Neural progenitor cell (in vitro differentiated cells): ENCODE measurements around the gene PAQR8.

Experiments
- EZH2 ChIP-seq: fragments of 200-600 bp; sonication (generic); IDR thresholded peaks from 2 replicates; pipeline ENCODE4 v1.6.1; 2017; ENCODE audit warnings: antibody characterized with exemption, mild to moderate bottlenecking, moderate library complexity
- EZH2phosphoT487 ChIP-seq: fragments of 200-600 bp; sonication (generic); IDR thresholded peaks from 2 replicates; pipeline ENCODE4 v1.6.1; 2017; ENCODE audit warnings: antibody characterized with exemption
- TF ChIP-seq, protein P1 (sequence below): fragments of 200-600 bp; sonication (generic); IDR thresholded peaks from 2 replicates; pipeline ENCODE4 v1.5.1; 2017; ENCODE audit warnings: antibody characterized with exemption, mild to moderate bottlenecking

GRCh38 chr6:52403627-52404026 lies 41.7 kb downstream of the PAQR8 start:
- TF ChIP-seq, protein P1, sequence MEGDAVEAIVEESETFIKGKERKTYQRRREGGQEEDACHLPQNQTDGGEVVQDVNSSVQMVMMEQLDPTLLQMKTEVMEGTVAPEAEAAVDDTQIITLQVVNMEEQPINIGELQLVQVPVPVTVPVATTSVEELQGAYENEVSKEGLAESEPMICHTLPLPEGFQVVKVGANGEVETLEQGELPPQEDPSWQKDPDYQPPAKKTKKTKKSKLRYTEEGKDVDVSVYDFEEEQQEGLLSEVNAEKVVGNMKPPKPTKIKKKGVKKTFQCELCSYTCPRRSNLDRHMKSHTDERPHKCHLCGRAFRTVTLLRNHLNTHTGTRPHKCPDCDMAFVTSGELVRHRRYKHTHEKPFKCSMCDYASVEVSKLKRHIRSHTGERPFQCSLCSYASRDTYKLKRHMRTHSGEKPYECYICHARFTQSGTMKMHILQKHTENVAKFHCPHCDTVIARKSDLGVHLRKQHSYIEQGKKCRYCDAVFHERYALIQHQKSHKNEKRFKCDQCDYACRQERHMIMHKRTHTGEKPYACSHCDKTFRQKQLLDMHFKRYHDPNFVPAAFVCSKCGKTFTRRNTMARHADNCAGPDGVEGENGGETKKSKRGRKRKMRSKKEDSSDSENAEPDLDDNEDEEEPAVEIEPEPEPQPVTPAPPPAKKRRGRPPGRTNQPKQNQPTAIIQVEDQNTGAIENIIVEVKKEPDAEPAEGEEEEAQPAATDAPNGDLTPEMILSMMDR: no peak
- TF ChIP-seq EZH2 (no peak), EZH2phosphoT487 (no peak)
